Measurements from ENCODE around the gene RASGRF1.
"Not testable (repeated sequence)": the region's sequence is repeated elsewhere in the genome, so short reads cannot be mapped to it uniquely, and the experiment has no call there.

The RASGRF1 gene

DNA sequence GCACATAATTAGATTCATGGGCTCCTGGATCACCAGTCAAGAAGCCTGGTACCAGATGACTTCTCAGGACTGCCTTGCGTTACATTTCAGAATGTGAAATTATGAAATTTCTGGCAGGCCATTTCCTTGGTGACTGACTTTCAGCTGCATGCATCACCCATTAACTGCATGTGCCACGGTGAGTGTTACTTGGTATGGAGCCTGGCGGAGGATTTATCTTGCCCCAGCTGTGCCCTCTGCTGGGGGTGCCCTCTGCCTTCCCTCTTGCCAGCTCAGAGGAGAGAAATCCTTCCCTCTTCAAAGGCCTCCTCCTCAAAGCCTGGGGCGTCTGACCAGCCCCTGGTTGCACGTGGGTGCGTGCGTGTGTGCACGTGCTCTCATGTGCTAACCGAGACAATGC is 88.0 kb downstream of the RASGRF1 start:
- no peak for DNase-seq

DNA sequence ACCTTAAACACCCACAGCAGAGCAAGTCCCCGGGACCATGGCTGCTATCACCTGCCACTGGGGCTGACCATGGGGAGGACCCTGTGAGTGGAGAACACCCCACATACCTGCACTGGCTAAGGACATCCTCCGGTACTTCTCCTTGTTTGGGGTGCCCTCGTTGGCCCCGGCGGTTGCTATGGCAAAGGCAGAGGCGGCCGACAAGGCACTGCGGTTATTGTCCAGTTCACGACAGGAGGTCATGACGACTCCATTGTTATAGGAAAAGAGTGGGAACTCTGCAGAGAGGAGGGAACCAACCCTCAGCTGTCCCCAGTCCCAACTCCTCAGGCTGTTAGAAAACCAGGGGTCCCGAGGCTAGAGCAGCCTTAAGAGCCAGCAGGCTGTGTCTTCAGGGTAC is 90.9 kb downstream of the RASGRF1 start:
- no peak for DNase-seq

DNA sequence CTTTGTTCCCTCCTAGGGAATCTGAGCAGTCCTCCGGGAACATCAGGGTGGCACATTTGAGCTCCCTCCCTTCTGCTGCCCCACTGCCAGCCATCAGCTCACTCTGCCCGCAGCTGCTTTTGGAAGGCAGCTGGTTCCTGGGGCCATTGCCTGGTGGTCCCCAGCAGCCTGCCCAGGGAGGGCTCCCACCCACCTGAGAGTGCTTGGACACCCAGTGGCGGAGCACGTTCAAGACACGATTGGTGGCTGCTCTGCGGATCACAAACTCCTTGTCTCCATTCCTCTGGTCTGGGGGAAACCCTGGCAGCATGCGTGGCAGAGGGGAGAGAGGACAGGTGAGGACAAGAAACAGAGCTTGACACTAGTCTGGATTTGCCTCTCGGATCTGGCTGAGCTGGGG is 92.1 kb downstream of the RASGRF1 start:
- no peak for DNase-seq

DNA sequence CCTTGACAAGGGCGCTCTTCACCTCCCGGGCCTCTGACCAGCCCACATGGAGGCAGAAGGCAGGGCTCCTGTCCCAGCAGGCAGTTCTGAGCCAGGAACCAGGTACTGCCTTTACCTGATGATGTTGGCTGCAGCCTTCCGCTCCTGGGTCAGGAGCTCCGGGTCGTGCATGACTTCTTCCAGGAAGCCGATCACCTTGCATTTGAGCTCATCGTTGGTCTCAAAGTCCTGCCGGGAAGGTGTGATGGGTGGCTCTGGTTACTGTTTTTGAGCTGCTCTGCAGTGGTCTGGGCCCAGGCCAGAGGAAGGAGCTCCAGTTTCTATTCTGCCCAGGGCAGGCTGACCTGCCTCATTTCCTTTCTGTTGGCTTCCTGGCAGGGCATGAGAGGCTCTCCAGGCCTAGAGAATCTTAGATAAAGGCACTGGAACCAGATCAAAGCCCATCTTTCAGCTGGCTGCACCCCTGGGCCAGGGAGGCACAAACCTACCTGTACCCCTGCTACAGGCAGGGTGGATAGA is 92.5 kb downstream of the RASGRF1 start:
- no peak for DNase-seq

DNA sequence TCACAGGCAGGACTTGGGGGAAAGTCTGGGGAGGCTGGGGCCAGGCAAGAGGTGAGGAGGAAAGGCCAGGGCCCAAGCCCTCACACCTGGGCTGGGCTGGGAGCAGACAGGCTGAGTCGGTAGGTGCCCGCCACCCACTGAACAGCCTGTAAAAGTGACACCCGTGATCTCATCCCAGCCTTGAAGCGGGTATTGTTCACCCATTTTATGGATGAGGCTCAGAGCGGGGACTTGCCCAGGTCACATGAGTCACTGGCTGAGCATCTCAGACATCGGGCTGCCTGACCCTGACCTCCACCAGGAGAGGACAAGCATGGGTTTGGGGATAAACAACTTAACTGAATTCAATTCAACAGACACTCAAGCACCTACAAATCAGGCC is 93.7 kb downstream of the RASGRF1 start:
- no peak for DNase-seq

DNA sequence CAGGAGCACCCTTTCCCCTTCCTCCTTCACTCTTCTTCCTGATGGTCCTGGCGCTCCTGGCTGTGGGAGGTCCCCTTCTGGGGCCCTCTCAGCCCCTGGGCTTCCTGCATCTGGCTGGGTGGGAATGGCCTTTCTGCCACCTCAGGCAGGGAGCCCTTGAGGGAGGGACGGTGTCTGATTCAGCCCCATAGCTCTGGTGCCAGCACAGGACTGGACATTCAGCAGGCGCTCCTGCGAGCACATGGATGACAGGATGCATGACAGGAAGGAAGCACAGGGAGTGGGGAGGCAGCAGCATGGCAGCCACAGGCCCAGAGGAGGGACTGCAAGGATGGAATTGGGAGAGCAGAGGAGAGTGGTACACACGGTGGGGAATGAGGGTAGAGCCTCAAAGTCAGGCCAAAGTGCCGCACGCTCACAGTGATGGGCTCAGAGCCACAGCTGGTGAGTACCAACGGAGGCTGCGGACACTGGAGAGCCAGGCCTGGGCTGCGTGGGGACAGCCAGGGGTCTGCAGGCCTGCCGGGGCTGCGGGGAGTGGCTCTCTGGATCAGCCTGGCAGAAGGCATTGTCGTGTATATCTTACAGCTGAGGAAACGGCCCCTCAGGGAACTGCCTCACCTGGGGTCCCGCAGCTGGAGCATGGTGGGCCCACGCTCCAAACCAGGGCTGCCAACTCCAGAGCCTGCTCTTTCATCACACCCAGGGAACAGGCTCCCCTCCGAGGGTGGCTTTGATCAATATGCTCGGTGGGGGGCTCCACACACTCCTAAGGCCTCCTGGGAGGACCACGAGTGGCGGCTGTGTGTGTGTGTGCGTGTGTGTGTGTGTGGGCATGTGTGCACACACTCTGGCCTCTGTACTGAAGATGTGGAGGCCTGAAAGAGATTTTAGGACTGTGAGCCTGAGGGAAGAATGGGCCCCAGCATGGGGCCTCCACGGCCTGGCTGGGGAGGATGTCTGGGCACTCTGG is 94.4 kb downstream of the RASGRF1 start:
- no peak for DNase-seq

DNA sequence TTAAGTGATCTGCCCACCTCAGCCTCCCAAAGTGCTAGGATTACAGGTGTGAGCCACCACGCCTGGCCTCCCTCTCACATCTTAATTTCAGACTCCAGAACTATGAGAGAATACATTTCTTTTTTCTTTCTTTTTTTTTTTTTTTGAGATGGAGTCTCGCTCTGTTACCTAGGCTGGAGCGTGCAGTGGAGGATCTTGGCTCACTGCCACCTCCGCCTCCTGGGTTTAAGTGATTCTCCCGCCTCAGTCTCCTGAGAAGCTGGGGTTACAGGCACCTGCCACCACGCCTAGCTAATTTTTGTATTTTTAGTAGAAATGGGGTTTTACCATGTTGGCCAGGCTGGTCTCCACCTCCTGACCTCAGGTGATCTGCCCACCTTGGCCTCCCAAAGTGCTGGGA is 95.4 kb downstream of the RASGRF1 start:
- not testable (repeated sequence) for DNase-seq

DNA sequence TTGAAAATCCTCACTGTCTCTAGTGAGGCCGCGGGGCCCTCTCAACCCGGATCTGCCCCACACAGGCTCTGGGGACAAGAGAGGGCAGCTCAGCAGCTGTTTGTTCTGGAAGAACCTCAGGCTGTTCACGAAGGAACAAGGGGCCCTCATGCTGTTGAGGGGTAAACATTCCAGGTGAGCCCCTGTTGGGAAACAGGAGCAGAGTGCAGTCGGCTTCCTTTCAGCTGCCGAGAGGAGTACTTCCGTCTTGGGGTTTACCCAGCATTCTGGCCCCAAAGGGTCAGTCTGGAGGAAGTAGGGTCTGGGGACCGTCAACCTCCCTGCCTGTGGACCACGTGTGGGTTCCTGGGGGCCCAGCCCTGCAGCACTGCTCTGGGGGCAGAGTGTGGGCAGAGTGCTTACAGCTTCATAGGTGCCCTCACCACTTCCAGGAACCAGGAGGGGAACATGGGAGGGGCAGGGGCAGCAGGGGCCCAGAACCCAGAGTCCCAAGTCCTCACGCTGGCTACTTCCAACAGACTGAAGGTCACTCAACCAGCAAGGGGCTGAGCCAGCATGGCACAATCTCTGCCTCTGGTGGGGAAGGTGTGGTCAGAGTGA is 96.5 kb downstream of the RASGRF1 start:
- DNase-seq = no peak

DNA sequence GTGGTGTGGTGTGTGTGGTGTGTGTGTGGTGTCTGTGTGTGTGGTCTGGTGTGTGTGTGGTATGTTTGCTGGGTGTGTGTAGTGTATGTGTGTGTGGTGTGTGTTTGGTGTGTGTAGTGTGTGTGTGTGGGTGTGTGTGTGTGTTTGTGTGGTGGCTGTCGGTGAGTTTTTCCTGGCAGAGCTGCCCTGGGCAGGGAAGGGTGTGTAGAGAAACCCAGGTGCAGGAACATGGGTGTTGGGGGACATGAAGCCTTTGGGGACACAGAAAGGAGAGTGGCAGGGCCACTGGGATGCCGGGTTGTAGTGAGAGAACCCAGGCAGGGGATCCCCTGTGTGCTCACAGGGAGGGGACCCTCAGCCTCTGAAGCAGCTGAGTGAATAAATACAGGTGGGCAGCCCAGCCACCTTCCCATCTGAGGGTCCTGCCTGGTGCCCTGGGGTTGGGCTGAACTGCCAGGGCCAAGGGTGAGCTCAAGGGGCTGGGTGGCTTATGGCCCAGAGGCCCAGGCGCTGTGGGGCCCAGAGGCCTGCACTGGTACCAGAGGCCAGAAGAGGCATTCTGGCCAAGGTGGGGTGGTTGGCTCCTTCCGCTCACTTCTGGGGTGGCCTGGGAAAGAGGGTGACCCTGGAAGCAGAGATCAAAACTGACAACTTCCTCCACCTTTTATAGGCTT is 97.2 kb downstream of the RASGRF1 start:
- DNase-seq = no peak

DNA sequence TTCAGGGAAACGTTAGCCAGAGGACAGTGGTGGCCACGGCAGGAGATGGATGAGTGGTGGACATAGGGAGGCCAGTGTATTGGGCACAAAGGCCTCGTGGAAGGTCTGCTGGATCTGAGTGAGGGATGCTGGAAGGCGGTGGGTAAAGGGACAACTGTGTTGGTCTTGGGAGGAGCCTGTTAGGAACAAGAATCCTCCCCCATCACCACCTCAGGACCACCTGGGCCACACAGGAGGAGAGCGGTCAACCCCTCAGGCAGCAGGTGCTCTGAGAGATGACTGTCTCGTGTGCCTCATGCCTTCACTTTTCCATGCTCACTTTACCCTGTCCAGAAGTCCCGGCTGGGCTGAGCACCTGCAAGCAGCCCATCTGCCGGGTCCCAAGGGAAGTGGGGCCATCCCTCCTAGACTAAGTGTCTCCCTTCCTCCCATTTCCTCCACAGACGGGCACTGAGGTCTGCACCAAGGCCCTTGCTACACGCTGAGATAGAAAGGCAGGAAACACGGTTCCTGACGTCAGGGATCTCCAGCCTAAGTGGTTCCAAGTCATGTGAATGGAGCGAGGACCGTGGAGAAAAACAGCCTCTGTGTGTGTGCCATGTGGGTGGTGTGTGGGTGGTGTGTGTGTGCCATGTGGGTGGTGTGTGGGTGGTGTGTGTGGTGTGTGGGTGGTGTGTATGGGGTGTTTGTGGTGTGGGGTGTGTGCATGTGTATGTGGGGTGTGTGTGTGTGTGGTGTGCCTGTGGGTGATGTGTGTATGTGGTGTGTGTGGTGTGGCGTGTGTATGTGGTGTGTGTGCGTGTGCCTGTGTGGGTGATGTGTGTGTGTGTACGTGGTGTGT is 97.9 kb downstream of the RASGRF1 start:
- DNase-seq = peak in 1 of 5 experiments; percentile 49

DNA sequence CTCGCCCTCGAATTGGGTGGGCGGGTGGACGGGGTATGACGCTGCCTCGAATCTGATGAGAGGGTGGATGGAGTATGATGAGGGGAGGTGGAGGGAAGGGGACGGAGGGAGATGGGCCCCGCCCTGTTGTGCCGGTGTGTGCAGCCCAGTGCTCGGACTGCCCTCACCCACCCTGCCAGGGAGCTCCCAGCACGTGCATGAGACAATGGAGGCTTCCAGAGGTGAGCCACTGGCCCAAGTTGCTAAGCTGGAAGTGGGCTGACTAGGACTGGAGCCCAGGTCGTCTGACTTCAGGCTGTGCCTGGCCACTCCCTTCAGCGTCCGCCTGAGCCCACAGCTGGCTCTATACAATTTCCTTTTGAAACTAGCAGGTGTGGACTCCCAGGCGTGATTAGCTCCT is 98.7 kb downstream of the RASGRF1 start:
- DNase-seq = no peak

DNA sequence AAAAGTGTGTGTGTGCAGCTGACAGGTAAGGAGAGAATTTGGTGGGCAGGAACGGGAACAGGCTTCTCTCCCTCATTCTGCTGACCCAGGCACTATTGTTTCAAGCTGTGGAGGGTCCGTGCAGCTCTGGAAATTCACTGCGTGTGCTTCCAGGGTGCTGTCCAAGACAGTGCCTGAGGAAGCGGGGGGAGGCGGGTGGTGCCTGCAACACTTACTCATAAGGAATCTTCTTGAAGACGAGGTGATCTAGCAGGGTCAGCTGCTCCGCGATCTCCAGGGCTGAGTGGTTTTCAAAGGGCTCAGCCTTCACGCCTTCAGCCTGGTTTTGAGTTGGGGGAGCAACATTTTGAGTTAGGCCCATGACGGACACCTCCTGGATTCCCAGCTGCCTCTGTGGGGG is 99.1 kb downstream of the RASGRF1 start:
- DNase-seq = no peak

DNA sequence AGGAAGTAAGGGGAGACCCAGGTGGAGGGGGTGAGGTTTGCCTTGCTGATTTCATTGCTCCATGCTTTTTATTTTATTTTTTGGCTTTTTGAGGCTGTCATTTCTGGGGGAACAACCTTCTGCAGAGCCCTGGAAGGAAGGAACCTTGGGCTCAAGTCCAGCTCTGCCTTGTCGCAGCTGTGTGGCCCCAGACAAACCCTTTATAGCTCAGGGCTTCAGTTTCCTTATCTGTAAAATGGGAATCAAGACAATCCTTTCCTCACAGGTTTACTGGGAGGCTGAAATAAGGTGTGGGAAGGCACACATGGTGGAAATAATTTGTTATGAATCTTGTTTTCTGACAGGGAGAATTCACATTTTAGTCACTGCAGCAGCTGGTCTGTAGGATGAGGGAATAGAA is 100.3 kb downstream of the RASGRF1 start:
- DNase-seq = no peak

DNA sequence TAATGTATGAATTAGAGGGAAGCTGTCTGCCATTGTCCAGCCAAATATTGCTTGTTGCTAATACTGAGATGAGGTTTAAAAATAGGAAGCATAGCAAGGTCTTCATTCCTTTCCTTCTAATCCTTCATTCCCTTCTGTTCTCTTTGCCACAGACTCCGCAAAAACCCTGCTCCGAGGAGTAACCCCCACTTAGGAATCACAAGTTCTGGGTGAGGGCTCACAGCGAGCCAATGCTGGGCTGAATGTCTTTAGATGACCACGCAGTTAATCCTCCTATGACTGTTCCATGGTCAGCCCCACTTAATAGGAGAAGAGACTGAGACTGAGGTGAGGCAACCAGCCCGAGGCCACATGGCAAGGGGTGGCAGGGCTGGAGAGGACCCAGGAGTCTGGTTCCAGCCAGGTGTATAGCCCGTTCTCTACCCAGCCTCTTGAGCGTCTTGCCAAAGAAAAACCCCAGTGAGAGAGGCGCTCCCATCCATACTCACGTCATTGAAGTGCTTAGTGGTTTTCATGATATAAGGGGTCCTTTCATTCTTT is 100.8 kb downstream of the RASGRF1 start:
- DNase-seq = no peak

DNA sequence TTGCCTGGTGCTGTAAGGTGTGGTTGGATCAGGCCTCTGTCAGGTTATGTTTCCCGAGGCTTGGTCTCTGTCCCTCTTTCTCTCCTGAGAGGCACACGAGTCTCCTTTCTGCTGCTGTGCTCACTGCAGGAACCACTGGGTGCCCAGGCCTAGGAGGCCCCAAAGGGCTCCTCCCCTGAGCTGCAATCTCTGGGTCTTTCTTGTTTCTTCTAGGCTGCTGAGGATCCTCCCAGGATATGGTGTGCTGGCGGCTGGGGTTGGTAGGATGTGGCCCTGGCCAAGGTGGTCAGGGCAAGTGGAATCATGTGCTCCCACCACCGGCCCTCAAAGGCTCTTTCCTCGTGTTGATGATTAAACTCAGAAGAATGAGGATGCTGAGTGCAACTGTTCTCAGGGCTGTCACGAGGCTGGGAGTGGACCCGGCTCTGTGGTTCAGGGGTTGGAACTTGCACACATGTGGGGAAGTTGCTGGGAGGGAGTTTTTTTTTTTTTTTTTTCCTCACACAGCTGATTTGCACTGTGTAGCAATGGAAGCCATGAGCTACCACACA is 102.1 kb downstream of the RASGRF1 start:
- DNase-seq = peak in 1 of 5 experiments; percentile 34

DNA sequence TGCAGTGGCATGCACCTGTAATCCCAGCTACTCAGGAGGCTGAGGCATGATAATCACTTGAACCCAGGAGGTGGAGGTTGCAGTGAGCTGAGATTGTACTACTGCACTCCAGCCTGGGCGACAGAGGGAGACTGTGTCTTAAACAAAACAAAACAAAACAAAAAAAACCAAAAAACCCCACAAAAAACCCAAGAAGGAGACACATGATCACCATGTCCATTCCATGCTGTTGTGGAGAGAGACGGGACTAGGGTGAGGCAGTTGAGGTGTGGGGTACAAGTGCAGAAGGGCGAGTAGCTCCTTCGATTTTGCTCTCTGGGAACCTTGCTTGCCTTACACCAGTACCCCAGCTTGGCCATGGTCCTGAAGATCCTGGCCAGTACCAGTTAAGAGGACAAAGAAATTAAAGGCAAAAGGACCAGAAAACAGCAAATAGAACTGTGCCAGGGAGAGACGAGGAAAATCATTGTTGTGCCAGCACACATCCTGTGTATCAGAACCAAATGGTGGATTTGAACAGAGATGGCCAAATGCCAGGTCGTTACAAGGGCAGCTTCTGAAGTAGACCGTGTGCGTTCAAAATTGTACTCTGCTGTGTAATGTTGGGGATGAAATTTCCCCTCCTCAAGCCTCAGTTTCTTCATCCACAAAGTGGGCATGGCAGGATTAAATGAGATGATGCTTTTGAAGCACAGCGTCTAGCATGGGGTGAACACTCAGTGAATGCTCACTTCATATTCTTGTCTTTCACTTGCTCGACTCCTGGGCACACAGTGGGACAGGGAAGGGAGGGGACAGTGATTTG is 102.8 kb downstream of the RASGRF1 start:
- DNase-seq = no peak

DNA sequence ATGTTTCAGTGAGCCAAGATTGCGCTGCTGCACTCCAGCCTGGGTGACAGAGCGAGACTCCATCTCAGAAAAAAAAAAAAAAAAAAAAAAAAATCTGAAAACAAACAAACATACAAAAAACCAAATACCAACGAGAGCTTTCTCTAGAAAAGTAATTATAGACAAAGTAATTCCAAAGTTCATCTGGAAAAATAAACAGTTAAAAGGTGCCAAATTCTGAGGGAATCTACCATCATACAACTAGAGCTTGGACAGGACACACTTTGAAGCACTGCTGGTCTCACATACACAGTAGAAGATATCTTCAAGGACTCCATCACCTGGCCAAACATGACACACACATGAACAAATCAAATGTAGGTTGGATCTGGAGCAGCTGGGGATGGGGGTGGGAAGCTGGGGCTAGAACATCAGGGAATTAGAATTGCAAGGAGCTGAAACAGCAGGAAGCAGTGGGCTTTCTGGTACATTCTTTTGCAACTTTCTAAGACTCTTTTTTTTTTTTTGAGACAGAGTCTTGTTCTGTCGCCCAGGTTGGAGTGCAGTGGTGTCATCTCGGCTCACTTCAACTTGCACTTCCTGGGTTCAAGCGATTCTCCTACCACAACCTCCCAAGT is 104.6 kb downstream of the RASGRF1 start:
- no peak for DNase-seq

DNA sequence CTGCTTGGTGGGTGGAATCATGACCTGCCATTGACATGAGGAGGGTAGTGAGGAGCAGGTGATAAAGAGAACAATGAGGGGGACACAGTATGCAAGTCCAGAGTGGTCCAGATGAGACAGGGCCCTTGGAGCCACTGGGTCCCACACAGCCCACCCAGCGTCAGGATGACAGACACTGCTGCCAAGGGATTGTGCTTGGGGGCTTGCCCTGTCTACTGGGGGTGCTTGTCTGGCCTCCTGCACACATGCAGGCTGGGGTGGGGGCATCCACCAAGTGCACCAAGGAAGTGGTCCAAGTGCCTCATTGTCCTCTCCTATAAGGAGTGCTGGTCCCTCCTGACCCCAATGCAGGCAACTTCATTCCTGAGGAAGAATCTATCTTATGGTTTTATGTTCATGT is 106.5 kb downstream of the RASGRF1 start:
- DNase-seq = no peak

DNA sequence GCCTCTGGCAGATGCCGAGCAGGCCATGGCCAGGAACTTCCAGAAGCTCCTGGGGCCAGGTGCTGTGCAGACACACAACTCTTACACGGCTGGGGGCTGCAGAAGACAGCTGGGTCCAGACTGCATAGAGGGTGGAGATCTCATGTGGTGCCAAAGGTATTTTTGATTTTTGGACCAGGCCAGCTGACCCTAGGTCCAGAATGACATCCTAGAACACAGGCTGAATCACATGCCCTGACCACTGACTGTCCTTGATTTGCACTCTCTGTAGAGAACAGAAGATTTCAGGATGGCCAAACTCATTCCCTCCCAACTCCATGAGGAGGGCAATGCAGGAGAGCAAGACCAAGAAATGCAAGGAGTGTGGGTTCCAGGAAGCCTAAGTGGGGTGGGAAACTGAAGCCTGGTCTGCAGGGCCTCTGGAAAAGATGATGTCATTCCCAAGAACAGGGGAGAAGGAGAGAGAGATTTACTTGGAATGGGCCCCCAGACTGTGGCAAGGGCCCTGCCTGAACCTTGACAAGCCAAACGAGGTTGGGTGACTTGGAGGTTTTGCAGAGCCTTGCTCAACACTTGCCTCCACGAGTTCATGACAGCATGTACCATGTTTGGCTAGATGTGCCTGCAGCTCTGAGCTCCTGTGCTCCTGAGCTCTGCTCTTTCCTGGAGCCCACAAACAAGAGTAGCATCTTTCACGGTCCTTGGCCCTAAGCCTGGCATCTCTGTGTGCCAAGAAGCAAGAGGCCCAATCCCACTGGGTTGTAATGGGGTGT is 107.2 kb downstream of the RASGRF1 start:
- DNase-seq = no peak

DNA sequence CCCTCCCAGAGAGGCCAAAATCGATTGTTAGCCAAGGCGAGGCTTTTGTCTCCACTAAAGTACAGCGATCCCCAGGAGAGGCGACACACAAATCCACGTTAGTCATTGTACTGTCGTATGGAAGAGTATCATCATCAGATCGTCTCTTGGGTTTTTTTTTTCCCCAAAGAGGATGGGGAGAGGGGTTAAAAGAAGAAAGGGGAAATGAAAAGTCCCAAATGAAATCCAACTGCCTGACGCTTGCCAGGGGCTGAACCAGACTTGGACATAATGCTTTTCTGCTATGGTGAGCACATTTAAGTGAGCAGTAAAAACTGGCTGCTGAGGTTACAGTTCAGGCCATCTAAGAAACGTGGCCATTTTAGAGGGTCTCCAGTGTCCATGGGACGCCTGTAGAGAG is 107.8 kb downstream of the RASGRF1 start:
- DNase-seq = no peak

Data from T-helper 2 cell (primary cell).